T-helper 22 cell (primary cell): ENCODE measurements around the gene ZFHX3.

Source experiments
- DNase-seq: peaks from one replicate; pipeline ENCODE4 v3.0.0-alpha.2; 2020; ENCODE audit warnings: low read depth

The ZFHX3 gene

DNA sequence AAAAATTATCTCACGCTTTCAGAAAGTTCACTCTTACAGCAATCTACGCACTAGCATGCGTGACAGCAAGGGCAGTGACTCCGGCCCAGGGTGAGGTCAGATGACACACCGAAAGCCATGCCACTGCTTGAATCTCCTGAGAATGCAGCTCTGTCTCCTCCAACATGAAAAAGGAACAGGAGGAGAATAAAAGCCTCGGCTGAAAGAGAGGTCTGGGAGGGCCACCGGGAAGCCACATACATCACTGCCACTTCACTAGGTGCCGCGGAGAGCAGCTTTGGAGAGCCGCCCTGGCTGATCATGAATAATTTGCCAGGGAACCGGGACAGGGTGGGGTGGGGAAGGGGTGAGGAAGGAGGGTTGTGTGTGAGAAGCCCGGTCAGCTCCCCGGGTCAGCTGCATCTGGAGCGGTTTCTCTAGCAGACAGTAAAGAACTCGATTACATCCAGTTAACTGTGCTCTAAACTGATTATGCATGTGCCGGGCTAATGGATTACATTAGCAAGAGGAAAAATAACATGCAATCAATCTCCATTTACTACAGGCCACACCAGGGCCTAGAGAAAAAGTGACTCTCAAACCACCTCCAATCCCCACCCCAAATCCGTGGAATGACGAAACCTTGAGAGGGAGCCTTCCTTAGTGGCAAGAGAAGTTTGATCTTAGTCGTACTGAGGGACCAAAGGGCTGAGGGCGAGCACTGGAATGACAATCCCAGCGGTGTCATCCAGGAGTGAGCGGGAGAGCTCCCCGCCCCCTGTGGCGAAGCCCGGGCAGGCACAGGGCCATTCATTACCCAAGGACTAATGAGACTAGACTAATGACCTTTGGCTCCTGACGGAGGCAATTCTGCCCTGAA, 100.3 kb downstream of the ZFHX3 start:
- DNase-seq: no peak

DNA sequence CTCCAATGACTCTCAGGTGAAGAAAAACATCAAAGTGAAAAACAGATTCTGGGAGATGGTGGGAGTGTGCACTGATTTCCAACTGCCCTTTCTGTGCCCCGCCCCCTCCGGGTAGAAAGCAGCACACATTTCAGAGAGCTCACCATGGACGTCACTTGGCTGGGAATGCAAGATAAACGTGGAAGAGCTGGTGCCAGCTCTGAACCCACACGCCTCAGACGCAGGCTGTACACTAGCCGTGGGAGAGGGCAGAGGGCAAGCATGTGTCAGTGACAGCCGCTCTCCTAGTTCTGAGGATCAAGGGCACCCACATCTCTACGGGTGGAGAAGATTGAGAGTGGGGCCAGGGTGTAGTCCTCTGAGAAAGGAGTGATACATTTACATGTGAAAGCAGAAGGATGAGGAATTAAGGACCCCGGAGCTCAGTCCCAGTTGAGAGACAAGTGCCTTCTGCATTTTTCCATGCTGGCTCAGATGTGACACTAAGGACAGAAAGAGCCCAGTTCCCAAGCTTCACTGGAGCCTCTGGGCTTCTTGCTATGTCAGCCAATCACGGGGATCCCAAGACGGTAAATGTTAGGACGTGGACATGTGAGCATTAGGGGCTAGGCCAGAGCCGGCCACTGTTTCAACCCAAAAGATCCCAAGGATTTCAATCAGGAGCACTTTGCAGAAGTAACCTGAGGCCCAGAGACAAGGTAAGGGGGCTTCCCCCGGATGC, 101.3 kb downstream of the ZFHX3 start:
- no peak for DNase-seq

DNA sequence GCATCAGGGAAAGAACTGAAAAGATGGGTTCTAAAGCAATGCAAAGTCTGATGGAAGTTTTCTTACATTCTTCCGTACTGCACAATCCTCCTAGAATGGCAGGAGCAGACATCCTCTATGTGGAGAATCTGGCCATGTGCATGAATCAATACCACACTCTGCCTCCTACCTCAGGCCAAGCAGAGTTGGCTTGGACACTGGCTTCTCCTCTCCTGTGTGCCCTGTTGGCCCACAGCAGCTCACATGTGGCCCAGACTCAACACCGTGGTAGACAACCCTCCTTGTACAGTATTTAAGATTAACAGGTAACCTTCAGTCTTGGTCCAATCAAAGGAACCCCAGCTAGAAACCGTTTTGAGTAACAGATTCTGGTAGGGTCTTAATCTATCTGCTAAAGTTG, 101.9 kb downstream of the ZFHX3 start:
- no peak for DNase-seq

DNA sequence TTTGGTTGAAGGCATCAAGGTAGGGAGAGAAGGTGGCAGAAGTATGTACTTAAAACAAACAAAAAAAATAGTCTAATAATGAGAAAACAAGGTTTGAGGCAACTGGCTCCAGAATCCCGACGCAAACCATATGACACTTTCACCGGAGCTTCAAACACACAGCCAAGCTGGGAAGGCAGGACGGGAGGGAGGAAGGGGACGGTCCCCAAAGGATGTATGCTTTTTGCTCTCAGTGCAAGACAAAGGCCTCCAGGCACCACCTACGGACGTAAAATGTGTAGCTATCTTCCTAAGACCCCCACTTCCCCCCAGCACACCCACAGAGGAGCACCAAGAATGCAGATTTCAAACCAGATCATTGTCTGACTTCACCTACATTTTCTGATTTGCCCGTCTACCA, 102.3 kb downstream of the ZFHX3 start:
- no peak for DNase-seq

DNA sequence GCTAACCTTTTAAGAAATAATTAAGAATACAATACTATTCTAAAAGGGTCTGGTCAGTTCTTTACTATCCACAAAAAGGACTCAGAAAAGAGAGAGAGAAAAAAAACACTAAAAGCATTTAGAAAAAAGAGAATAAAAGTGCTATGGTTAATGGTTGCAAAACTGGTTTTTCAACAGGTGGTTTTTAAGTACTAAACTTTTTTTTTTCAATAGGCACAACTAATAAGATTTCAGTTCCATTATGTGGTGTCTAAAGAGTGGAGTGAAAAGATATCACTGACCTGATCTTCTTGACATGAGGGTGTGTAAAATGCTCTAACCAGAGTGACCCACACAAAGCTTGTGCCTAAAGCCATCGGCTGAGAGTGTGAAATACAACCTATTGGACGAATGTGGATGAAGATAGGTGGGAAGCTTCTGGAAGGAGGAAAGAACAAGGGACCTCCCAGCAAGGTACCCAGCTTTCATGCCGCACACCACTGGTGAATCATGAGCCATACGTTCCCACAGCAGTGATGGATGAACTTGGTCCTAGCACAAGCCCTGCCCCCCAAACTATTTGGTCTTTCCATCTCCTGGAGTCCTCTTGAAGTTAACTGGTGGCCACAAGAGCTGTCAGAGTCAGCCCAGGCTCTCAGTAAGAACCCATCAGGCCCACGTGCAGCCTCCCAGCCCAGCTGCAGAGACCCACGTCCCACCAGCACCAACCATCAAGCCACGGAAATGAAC, 103.0 kb downstream of the ZFHX3 start:
- no peak for DNase-seq

DNA sequence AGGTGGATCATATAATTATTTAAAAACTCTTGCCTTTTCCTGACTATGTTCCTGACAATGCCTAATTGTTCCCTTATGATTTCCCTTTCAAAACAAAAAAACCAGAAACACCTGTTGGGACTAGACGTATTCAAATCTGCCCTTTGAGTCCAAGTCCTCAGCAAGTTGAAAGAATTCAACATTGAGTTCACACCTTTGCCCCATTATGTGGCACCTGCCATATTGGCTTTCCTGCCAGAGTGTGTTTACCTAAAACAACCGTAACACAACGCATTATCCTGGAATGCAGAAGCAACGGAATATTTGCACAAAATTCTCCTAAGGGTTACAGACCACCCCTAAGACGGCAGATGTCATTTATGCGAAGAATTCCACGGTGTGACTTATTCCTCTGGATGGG, 105.9 kb downstream of the ZFHX3 start:
- DNase-seq: no peak

DNA sequence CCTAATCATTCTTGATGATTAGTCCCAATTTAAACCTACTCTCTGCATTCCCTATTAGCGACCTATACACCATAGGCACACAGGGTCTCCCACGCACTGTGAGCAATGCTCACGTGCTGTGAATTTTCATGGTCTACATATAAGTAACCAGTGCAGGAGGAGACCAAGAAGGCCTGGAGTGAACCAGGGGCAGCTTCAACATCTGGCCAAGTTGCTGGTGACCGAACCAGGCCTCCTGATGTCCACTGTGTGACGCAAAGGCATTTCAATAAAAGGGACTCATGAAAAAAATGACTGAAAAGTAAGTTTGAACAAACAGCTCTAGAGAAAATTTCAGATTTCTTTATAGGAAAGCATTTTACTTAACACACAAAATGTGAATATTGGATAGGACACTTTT, 107.0 kb downstream of the ZFHX3 start:
- no peak for DNase-seq

DNA sequence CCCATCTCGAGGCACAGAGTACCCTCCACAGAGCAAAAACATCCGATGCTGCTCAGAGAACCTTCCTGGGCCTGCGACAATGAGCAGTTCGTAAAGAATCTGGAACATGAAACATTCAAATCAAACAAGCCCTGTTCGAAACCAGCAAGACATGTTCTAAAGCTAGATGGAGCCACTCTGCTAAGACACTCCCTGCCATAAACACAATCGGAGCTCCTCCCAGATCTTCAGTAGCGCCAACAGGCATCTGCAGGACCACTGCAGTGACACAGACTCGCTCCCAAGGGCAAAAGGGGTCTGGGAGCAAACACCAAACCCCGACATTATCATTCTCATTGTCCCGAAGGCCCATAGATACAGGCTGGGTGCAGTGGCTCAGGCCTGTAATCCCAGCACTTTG, 108.7 kb downstream of the ZFHX3 start:
- DNase-seq: no peak

DNA sequence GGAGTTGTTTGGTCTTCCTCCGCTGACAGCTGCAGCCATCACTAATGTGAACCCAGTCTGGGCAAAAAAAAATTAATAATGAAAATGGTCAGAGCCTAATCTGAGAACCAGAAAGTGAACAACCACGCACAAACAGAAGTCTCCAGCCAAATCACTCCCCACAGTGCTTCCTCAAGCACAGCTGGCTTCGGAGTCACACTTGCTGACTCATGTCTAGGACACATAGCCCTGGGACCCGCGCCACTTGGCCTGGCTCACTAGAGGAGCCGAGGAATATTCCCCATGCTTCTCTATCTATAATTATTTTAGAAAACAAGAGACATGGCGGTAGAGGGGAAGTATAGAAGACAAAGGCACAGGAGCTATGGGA, 109.1 kb downstream of the ZFHX3 start:
- no peak for DNase-seq

DNA sequence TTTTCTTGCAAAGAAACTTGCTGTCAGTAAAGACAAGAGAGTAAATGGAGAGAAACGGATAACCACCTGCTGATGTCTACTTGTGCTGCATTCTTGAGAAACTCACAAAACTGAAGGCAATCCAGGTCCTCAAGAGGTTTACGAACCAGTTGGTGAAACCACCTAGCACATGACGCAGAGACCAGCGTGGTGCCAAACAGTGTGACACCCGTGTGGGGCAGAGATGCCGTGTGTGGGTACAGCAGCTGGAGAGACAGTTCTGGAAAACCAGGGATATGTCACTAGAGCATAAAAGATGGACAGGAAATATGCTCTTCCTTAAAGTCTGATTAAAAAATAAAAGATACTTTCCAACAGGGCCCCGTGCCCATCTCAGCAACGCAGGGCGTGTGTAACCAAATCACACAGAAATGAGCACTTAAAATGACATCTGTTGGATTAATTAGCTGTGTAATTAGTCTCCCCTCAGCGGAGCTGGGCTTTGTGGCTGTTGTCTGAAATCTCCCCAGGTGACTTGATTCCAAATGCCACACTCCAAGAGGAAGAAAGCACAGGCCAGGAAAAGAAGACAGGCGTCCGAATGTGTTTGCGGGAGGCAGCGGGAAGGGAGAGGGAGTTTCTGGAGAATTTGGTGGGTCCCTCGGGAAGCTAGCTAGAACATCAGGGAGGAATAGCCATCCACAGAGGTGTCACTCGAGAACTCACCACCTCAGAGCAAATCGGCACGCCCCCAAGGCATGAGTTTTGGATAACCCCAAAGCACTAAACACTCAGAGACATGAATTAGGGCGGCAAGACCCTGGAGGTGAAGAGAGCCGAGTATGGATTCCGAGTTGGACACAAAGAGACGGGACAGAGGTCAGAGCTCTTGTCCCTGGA, 109.8 kb downstream of the ZFHX3 start:
- DNase-seq: no peak

DNA sequence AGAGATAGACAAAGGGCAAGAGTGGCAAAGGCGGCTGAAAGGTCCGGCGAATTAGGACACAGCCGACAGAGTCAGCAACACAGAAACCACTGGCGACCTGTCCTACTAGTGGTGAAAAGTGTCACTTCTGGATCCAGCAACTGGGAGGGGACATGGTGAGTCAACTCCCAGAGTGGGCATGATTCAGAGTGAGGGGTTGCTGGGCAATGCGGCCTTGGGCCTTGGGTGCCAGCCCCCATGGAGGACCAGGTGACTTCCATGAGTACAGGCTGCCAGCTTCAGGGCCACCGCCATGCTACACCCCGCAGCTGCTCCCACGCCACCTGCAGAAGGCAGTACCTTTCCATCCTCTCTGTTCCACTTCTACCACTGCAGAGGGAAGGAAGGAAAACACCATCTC, 110.6 kb downstream of the ZFHX3 start:
- DNase-seq: no peak

DNA sequence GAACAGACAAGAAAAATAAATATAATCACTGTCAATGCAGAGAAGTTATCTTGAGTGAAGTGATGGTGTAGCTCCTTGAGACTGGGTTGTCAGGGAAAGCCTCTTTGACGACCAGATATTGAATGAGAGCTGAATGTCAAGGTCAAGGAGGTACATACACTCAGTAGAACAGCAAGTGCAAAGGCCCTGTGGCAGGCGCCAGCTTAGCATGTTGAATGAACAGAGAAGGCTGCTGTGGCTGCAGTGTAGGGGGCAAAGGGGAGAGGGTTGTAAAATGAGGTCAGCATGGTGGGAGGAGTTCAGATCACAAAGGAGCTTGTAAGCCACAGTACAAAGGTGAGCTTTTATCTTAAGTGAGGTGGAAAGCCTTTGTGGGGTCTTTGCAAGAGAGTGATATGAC, 111.5 kb downstream of the ZFHX3 start:
- DNase-seq: no peak

DNA sequence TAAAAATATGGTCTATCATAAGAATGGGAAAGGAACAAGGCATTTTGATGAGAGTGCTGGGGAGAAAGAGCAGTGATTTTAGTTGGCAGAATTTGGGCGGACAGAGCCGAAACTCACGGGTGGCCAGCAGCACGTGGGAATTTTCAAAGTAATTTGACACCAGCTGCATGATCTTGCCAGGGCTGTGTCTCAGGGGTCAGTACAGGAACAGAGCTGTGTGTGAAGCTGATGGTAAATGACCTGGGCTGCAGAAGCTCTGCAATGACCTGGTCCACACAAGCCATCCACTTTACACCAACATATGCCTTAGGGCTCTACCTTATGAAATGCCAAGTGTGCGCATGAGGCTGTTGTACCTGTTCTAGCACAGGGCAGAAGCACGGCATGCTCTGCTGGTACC, 112.0 kb downstream of the ZFHX3 start:
- no peak for DNase-seq

DNA sequence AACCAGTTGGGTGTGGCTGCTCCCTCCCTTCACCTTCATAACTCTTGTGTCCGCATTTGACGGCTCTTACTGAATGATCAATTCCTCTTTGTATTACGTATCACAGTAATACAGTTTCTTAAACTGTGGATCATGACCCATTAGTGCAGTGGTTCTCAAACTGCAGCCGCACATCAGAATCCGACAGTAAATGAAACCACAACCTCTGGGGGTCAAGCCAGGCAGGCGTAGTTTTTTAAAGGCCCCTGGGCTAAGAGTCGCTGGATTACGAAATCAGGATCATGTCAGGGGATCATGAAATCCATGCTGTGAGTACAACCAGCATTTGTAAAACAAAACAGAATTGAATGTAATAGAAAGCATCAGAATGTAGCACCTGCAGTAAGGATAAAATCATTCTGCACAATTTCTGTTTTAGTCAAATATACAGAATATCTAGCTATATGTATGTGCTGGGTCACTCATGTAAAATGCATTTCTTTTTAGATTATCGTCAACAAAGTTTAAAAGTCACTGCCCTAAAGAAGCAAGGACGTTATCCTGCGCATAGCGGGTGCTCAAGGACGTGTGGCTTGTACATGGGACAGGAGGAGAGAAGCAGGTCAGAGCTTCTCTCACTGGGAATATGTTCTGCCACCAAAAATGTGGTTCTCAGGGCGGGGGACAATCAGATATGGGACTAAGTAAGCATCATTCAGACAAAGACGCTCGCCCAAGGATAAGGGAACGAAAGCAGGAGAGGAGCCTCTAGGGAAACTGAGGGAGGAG, 113.1 kb downstream of the ZFHX3 start:
- DNase-seq: no peak

DNA sequence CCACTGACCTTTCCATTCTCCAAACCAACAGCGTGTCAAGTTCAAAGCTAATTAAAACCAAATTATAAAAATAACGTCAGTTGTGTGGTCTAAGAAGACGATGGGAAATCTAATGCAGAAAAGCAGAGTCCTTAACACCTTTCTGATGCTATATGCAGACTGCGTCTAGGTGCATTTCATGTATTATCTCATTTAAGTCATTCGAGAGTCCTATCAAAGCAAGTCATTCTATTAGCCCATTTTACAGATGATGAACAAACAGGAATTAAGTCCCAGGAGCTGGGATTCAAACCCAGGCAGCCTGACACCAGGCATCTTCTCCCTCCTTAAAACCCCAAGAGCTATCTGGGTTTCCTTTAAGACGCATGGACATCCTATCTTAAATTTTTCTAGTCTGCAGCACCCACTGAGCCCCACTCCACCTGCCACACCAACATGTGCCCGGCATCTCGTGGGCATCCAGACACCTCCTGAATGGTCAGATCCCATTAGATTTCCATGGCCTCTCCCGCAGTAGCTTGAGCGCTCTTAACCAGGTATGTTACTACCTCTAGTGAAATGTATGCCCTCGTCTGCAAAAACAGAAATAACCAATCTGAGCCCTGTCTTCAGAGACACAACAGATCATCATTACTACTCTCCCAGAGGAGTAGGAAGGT, 115.1 kb downstream of the ZFHX3 start:
- DNase-seq: no peak

DNA sequence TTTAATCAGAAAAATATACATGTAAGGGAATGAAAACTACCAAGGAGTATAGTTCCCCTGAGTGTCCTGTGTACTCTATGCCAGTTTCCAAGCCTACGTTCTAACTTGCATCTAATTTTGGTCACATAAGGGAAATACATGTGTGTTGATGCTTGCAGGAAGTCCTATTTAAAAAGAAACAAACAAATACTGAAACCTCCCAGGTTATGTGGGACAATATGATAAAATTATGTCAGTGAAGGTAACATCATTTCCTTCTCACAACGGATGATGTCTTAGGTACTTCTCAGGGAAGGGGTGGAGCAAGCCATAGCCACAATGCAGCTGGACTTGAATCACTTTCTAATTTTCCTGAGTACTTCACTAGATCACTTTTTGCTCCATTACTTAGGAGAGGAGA, 115.9 kb downstream of the ZFHX3 start:
- no peak for DNase-seq

DNA sequence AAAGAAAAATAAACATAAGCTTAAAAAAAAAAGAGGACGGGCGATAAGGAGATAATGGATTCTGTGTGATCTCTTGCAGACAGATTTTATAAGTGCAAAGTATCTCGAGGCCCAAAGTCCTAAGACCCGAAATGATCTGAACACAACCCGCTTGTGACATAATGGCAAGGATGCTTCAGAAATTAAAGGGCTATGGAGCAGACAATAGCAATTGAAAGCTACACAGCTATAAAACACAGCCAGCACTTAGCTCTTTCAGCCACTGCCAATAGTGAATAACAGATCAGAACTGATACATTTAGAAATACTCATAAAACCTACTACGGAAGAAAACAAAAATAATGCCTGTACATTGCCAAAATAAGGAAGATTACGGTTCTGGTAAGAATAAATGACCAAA, 117.5 kb downstream of the ZFHX3 start:
- no peak for DNase-seq

DNA sequence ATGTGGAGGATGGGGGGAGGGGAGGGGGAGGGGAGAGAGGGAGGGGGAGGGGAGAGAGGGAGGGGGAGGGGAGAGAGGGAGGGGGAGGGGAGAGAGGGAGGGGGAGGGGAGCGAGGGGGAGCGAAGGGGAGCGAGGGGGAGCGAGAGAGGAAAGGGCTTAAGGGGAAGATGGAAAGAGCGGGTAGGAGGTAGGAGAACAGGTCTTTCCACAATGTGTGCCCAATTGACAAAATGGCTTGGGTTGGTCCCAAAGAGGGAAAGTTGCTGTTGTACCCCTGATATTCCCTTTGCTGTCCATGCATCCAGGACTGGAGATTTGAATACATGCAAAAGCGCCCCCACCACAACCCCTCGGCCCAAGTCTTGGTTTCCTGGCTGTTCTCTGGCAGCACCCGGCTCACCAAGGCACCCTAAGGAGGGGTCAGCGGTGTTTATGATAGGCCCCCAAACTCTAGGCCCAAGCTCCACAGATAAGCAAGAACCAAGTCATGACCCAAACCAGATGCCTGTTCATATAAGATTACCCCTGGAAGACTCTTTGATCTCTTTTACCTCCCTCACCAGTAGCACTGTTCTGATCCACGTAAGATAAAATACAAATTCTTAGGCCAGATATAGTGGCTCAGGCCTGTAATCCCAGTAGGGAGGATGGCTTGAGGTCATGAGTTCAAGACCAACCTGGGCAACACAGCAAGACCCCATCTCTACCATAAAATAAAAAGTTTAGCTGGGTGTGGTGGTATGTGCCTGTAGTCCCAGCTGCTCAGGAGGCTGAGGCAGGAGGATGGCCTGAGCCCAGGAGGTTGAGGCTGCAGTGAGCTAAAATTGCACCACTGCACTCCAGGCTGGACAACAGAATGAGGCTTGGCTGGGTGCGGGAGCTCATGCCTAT, 119.6 kb downstream of the ZFHX3 start:
- DNase-seq: no peak

DNA sequence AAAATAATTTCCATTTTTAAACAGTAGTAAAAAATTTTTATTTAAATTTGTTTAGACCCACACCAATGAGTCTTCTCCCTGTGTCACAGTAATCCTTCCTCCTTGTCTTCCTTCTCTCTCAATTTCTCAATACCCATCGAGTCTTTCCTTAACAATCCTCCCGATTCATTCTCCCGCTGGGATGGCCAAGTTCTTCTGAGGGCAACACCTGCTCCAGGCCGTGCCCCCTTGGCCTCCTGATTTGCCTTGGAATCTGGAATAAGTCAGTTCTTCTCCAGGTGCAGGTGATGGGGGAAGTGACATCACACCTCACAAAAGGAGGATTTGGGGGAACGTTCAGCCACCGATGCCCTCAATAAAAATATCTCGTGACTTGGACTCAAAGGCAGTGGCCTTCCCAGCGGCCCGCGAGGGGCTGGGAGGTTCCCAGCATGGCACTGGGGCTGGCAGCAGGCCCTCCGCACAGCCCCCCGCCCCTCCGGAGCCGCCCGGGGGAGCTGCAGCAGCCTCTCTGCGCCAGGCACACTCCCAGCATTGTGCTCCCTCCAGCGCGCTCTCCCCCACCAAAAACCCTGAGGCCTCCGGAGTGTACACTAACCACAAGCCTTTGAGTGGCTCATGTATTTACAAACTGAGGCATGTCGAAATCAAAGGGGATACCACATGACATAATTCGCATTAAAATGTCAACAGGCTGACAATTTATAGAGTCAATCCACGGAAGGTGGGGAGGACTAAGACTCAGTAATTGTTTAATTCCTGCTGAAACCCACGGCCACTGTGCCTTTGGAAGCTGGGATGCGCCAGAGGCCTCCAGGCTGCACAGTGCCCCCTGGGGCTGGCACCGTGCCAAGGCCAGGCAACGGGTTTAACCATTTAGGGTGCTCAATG, 120.5 kb downstream of the ZFHX3 start:
- no peak for DNase-seq
